IMR-90 (cell line): Measurements from ENCODE around the gene SLC2A10. TPM values are rescaled to one million over a fixed set of nuclear protein-coding genes. Genes with fewer than 3 reads are reported as not detected.

ENCODE experiments used
- ATAC-seq: fragments of 200-7000 bp; cut with Tn5 transposase; 2 replicates; pipeline ENCODE4 v1.9.1; 2020; ENCODE audit warnings: low read depth, mild to moderate bottlenecking, moderate library complexity
- BruUV-seq: library from RNA; stranded (reverse); fragments of 400-500 nt; replicated peaks from 2 replicates; lab custom pipeline; 2021; lab: Mats Ljungman, UMichigan
- CTCF ChIA-PET: fragments of 300-600 bp; formaldehyde crosslinking; extraction: SDS; loops from one replicate; lab custom pipeline; 2021; ENCODE audit warnings: antibody characterized with exemption; lab: Yijun Ruan, JAX
- POLR2A ChIA-PET: fragments of 300-600 bp; sonication (Branson Sonifier 250); formaldehyde crosslinking; loops from one replicate; lab custom pipeline; 2022; ENCODE audit warnings: antibody characterized with exemption; ENCODE audit not compliant: unreplicated experiment; lab: Charles Lee
- DNase-seq: peaks from one replicate; pipeline ENCODE4 v3.0.0; 2013
- H2AFZ ChIP-seq: replicated peaks from 2 replicates; pipeline ENCODE3; 2013; ENCODE audit warnings: low read length, mild to moderate bottlenecking; ENCODE audit not compliant: poor library complexity
- H2AK5ac ChIP-seq: 2 replicates; pipeline ENCODE4 v1.6.1; 2013; ENCODE audit warnings: low read depth, low read length, inconsistent platforms
- H2AK9ac ChIP-seq: replicated peaks from 2 replicates; pipeline ENCODE3; 2013; ENCODE audit warnings: mild to moderate bottlenecking, low read depth, low read length, moderate library complexity; ENCODE audit not compliant: poor library complexity
- H2BK120ac ChIP-seq: 2 replicates; pipeline ENCODE4 v1.6.1; 2013; ENCODE audit warnings: low read depth, low read length, inconsistent platforms
- H2BK15ac ChIP-seq: 3 replicates; pipeline ENCODE4 v1.6.1; 2013; ENCODE audit warnings: low read depth, low read length, inconsistent platforms
- H2BK20ac ChIP-seq: 2 replicates; pipeline ENCODE4 v1.6.1; 2013; ENCODE audit warnings: low read depth, mild to moderate bottlenecking, inconsistent platforms, low read length, moderate library complexity
- H2BK5ac ChIP-seq: 2 replicates; pipeline ENCODE4 v1.6.1; 2013; ENCODE audit warnings: mild to moderate bottlenecking, low read depth, low read length, inconsistent platforms; ENCODE audit not compliant: poor library complexity, severe bottlenecking
- H3K14ac ChIP-seq: replicated peaks from 2 replicates; pipeline ENCODE4 v1.6.1; 2013; ENCODE audit warnings: low read depth, low read length, inconsistent platforms
- H3K18ac ChIP-seq: 2 replicates; pipeline ENCODE4 v1.6.1; 2013; ENCODE audit warnings: low read depth, low read length, control low read depth
- H3K23ac ChIP-seq: 2 replicates; pipeline ENCODE4 v1.6.1; 2013; ENCODE audit warnings: low read depth, low read length, inconsistent platforms
- H3K27ac ChIP-seq: 2 replicates; pipeline ENCODE4 v1.5.1; 2013; ENCODE audit warnings: mild to moderate bottlenecking, control low read depth, low read length; ENCODE audit not compliant: insufficient read depth
- H3K27me3 ChIP-seq: 2 replicates; pipeline ENCODE4 v1.6.1; 2013; ENCODE audit warnings: low read length; ENCODE audit not compliant: control insufficient read depth, insufficient read depth
- H3K36me3 ChIP-seq: 2 replicates; pipeline ENCODE4 v1.6.1; 2013; ENCODE audit warnings: low read length, mixed read lengths; ENCODE audit not compliant: control insufficient read depth, insufficient read depth
- H3K4ac ChIP-seq: 2 replicates; pipeline ENCODE4 v1.6.1; 2013; ENCODE audit warnings: low read depth, low read length, inconsistent platforms
- H3K4me1 ChIP-seq: 2 replicates; pipeline ENCODE4 v1.6.1; 2013; ENCODE audit warnings: low read length, mixed read lengths; ENCODE audit not compliant: control insufficient read depth, insufficient read depth
- H3K4me2 ChIP-seq: 2 replicates; pipeline ENCODE4 v1.6.1; 2013; ENCODE audit warnings: low read depth, mild to moderate bottlenecking, control low read depth, low read length, moderate library complexity
- H3K4me3 ChIP-seq: 2 replicates; pipeline ENCODE4 v1.5.1; 2013; ENCODE audit warnings: low read depth, mild to moderate bottlenecking, control low read depth, low read length, moderate library complexity; ENCODE audit not compliant: insufficient read depth
- H3K56ac ChIP-seq: 2 replicates; pipeline ENCODE4 v1.6.1; 2013; ENCODE audit warnings: low read length, inconsistent platforms; ENCODE audit not compliant: insufficient read depth; ENCODE audit errors: extremely low read depth
- H3K79me1 ChIP-seq, 2 experiments: 2 replicates each; pipeline ENCODE4 v1.6.1; 2013; ENCODE audit warnings: low read length in 2 of 2, inconsistent platforms in 1 of 2, low read depth in 1 of 2
- H3K9ac ChIP-seq: 2 replicates; pipeline ENCODE4 v1.6.1; 2013; ENCODE audit warnings: low read depth, low read length, control low read depth
- H3K9me1 ChIP-seq: 2 replicates; pipeline ENCODE4 v1.6.1; 2013; ENCODE audit warnings: low read length, inconsistent platforms; ENCODE audit not compliant: insufficient read depth
- H3K9me3 ChIP-seq: 2 replicates; pipeline ENCODE4 v1.6.1; 2013; ENCODE audit warnings: low read length; ENCODE audit not compliant: control insufficient read depth, insufficient read depth
- H4K20me1 ChIP-seq: 2 replicates; pipeline ENCODE4 v1.6.1; 2013; ENCODE audit warnings: low read length, inconsistent platforms; ENCODE audit not compliant: insufficient read depth
- H4K5ac ChIP-seq: 2 replicates; pipeline ENCODE4 v1.6.1; 2013; ENCODE audit warnings: mild to moderate bottlenecking, low read depth, low read length, control low read depth
- H4K8ac ChIP-seq, 2 experiments: 2 replicates each; pipeline ENCODE4 v1.6.1; 2013; ENCODE audit warnings: low read depth in 2 of 2, low read length in 2 of 2, control low read depth in 1 of 2, inconsistent platforms in 1 of 2
- H4K91ac ChIP-seq: 2 replicates; pipeline ENCODE4 v1.6.1; 2013; ENCODE audit warnings: low read depth, low read length, inconsistent platforms; ENCODE audit not compliant: insufficient read depth
- BHLHE40 ChIP-seq: fragments of 150-350 bp; IDR thresholded peaks from 2 replicates; pipeline ENCODE4 v1.6.1; 2016; ENCODE audit warnings: mild to moderate bottlenecking, low read depth, low read length
- CEBPB ChIP-seq: IDR thresholded peaks from 2 replicates; pipeline ENCODE4 v1.6.1; 2012; ENCODE audit warnings: low read depth, low read length, improper control_type of control experiment
- CTCF ChIP-seq: conservative IDR thresholded peaks from 2 replicates; pipeline ENCODE4 v1.5.1; 2012; ENCODE audit warnings: mild to moderate bottlenecking, low read depth, low read length, improper control_type of control experiment
- ELK1 ChIP-seq: fragments of 150-350 bp; IDR thresholded peaks from 2 replicates; pipeline ENCODE4 v1.6.1; 2016; ENCODE audit warnings: low read depth, mild to moderate bottlenecking, low read length, moderate library complexity, borderline replicate concordance
- FOS ChIP-seq: fragments of 150-350 bp; IDR thresholded peaks from 2 replicates; pipeline ENCODE4 v1.6.1; 2016; ENCODE audit warnings: low read depth, low read length
- MAFK ChIP-seq: IDR thresholded peaks from 2 replicates; pipeline ENCODE4 v1.6.1; 2012; ENCODE audit warnings: low read depth, low read length, improper control_type of control experiment
- MAZ ChIP-seq: IDR thresholded peaks from 2 replicates; pipeline ENCODE4 v1.6.1; 2012; ENCODE audit warnings: low read depth, mild to moderate bottlenecking, low read length, improper control_type of control experiment, moderate library complexity, borderline replicate concordance
- MXI1 ChIP-seq: IDR thresholded peaks from 2 replicates; pipeline ENCODE4 v1.6.1; 2012; ENCODE audit warnings: low read depth, mild to moderate bottlenecking, low read length, moderate library complexity, borderline replicate concordance
- NFE2L2 ChIP-seq: fragments of 150-350 bp; IDR thresholded peaks from 2 replicates; pipeline ENCODE4 v1.6.1; 2016; ENCODE audit warnings: low read depth, mild to moderate bottlenecking, low read length
- RAD21 ChIP-seq: IDR thresholded peaks from 2 replicates; pipeline ENCODE4 v1.6.1; 2012; ENCODE audit warnings: low read length, improper control_type of control experiment
- RCOR1 ChIP-seq: IDR thresholded peaks from 2 replicates; pipeline ENCODE4 v1.6.1; 2012; ENCODE audit warnings: mild to moderate bottlenecking, low read length, improper control_type of control experiment; ENCODE audit not compliant: insufficient replicate concordance
- RFX5 ChIP-seq: IDR thresholded peaks from 2 replicates; pipeline ENCODE4 v1.8.0; 2012; ENCODE audit warnings: low read depth, mild to moderate bottlenecking, low read length, moderate library complexity
- USF2 ChIP-seq: fragments of 150-350 bp; IDR thresholded peaks from 2 replicates; pipeline ENCODE4 v1.6.1; 2017; ENCODE audit warnings: mild to moderate bottlenecking, antibody characterized with exemption, low read length, low read depth
- WGBS, 2 experiments: methylation state at CpG; one replicate each; pipeline versions ENCODE4 v1.1.5 to v1.1.7; 2013; ENCODE audit warnings: missing lambda C conversion rate in 2 of 2; ENCODE audit not compliant: insufficient read length in 1 of 2; ENCODE audit errors: extremely low coverage in 2 of 2; 5-methylcytosine and 5-hydroxymethylcytosine counted together
- dilution Hi-C: fragments of 300-500 bp; cut with HindIII; formaldehyde crosslinking; loops from one replicate; pipeline ENCODE4 v1.14.3; 2018; ENCODE audit warnings: low sequenced_read_pairs; ENCODE audit not compliant: unreplicated experiment
- in situ Hi-C: fragments of 300-500 bp; cut with MboI; formaldehyde crosslinking; loops from 3 replicates; pipeline ENCODE4 v1.14.3; 2019; ENCODE audit warnings: low sequenced_read_pairs, inconsistent platforms, mixed read lengths
- intact Hi-C: fragments of 100-400 bp; cut with micrococcal nuclease; formaldehyde crosslinking; loops from 2 replicates; pipeline ENCODE4 v1.10.0; 2022
- polyA plus RNA-seq, 3 experiments: library from polyadenylated mRNA; depleted of rRNA; stranded (reverse); fragments of >200 nt; gene quantifications; 2 replicates each; pipeline ENCODE4 v1.2.3, GENCODE V29; 2012; ENCODE audit warnings: low replicate concordance in 1 of 3
- total RNA-seq: library from RNA; depleted of rRNA; stranded (reverse); fragments of >200 nt; gene quantifications from 2 replicates; pipeline ENCODE4 v1.2.3, GENCODE V29; 2012

The SLC2A10 gene
- total and polyA plus RNA-seq, 2 of the 4 experiments (the other 2 are of a cell fraction), result 15.2 to 22.0 TPM

- in situ Hi-C loops, result no loop called here
- Histone ChIP-seq H3K56ac (no peak overlapping the region), H2AK9ac (no peak overlapping the region), H4K20me1 (no peaks in the 10 kb centered on the region), H3K14ac (no peak overlapping the region), H4K8ac (no peak overlapping the region), H2BK20ac (no peak overlapping the region), H3K4me2 (no peak overlapping the region), H3K4me3 (no peak overlapping the region), H3K4me1 (peaks cover 4% of the 10 kb centered on the region; the same call in 1 of the 2 replicates), H2BK5ac (no peak overlapping the region), H2AK5ac (no peak overlapping the region), H2BK15ac (no peak overlapping the region), H3K27ac (no peak overlapping the region), H2BK120ac (no peak overlapping the region), H4K91ac (no peak overlapping the region), H3K27me3 (no peaks in the 10 kb centered on the region), H3K4ac (no peak overlapping the region), H3K79me1 (no peaks in the 10 kb centered on the region), H3K9ac (no peak overlapping the region), H3K23ac (no peak overlapping the region), H2AFZ (peak overlapping the region; percentile 1), H3K18ac (no peak overlapping the region), H3K9me3 (no peaks in the 10 kb centered on the region), H4K5ac (no peak overlapping the region), H3K9me1 (peaks cover 9% of the 10 kb centered on the region; the same call in 1 of the 2 replicates), H3K36me3 (no peaks in the 10 kb centered on the region)
- POLR2A ChIA-PET, result no interaction called here
- ATAC-seq (no peak), DNase-seq (no peak)
- CTCF ChIA-PET, result no interaction called here
- dilution Hi-C loops, result no loop called here
- WGBS, 2 experiments, result 50% methylated on average over 2 of the region's 5 CpGs; no CpG with 5 or more reads in 1 of the 2 experiments
- no TSS peak for BruUV-seq
- intact Hi-C loops, result no loop called here
- TF ChIP-seq CTCF (no peak), MXI1 (no peak), BHLHE40 (no peak), CEBPB (no peak), FOS (no peak), RFX5 (no peak), RAD21 (no peak), ELK1 (no peak), MAFK (no peak), NFE2L2 (no peak), USF2 (no peak), RCOR1 (no peak), MAZ (no peak)
Measured at GRCh38 chr20:46743088-46743487, 33.6 kb downstream of the SLC2A10 start.
